ENCODE measurements around the gene RBMS3.
A peak's percentile ranks its signal among the peaks of the same experiment; 100 is the strongest.
"Not testable (repeated sequence)": the region's sequence is repeated elsewhere in the genome, so short reads cannot be mapped to it uniquely, and the experiment has no call there.

The RBMS3 gene

DNA sequence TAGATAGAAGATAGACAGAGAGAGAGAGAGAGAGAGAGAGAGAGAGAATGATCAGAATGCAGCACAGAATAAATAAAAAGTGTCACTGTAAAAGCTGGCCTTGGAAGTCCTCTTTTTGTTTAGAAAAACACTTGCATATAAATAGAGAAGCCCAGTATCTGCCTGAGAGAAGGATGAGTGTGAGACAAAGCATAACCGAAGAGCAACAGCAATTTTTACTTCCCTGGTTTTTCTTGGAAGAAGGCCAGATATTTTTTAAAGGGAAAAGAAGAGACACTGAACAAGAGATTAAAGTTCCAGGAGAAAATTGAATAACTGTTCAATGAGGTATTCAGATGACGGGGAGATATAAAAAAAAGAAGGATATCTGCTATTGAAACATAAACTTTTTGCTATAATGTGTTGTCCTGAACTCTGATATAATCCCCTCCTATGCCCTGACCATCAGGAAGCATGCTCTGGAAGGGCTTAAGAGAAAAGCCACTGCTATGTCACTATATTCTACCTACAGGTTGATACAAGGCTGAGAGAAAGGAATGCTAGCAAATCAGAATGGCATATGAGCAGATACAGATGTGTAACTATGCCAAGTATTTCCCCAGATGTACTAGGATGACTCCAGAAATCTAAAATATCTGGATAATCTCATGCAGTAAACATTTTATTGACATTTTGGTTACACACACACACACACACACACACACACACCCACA lies 358.9 kb downstream of the RBMS3 start:
- DNase-seq, result no peak

GRCh38 chr3:29642393-29643033 lies 361.6 kb downstream of the RBMS3 start:
- no peak for DNase-seq

- no peak for DNase-seq
Observed at GRCh38 chr3:29643034-29643425, 362.2 kb downstream of the RBMS3 start.

DNA sequence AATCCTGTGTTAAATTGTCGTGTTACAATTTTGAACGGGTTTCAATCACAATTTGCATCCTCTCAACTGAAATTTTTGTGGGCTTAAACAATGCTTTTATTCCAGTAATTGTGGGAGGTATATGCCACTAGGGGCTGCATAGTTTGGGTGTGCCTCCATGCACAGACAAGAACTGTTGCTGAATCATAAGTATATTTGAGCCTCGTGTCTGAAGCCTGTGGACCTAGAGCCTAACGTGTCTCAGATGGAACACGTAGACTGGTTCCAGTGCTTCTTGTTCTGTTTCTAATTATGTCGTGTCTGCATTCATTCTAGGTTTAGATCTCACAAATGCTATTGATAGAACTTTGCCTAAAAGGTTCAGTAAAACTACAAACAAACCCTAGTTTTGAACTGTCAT lies 363.4 kb downstream of the RBMS3 start:
- no peak for DNase-seq

DNA sequence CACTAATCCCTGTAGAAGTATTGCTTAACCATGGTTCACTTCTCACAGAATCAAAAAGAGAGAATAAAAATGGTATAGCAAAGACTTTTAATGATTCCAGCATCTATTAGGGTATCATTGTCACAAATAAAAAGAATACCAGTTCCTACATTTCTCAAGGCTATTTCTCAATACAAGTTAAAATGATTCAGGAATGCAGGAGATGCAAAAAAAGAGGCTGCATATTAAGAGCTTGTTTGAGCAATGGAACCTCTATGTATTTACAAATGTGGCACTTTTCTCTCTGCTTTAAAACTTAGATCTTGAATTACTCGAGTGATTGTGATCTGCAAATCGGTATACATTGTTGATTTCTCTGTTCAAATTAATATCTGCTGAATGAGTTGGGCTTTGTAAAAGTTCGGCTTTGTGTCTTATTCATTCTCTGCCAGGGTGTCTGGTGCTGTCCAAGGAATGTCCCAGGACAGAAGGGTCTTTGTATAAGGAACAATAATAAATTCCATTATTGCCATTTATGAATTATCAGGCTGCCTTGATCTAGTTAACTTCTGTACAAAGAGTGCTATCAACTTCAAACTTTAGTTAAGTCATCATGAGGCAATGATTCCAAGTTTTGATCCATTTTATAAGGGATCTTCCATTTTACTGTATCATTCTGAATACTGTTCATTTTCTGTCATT lies 364.2 kb downstream of the RBMS3 start:
- no peak for DNase-seq

DNA sequence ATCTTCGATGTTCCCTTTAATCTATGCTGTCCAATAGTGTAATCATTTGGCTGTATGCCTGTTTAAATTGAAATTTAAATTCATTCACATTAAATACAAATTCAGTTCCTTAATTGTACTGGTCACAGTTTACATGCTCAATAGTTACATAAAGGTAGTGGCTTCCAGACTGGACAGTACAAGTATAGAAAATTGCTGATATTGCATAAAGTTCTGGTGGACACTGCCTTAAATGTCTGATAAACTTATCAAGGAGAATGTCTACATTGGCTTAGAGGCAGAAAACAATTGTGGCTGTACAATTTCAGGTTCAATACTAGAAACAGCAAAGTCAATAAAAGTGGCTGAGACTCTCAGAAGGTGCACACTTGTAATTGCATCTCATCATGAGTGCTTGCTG lies 365.2 kb downstream of the RBMS3 start:
- no peak for DNase-seq

GRCh38 chr3:29649815-29650547 lies 369.1 kb downstream of the RBMS3 start:
- peak; percentile 2 to 10 for DNase-seq

DNA sequence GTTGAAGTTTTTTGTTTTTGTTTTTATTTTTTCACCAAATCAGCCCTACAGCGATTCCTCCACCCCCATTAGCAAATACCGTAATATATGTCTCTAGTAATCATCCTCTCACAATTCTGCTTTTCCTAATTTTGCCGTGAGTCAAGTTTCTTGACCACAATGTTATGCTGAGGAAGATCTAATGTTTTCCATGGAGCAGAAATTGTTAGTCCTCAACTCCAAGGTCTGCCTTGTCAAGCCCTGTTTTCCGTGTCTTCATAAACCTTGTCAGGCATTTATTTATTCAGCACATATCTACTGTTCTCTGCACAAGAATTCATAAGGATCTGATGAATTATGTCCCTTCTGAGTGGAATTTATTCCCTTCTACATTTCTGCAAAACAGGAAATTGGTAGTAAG lies 372.8 kb downstream of the RBMS3 start:
- no peak for DNase-seq

GRCh38 chr3:29655015-29655747 lies 374.3 kb downstream of the RBMS3 start:
- DNase-seq, result no peak

GRCh38 chr3:29665688-29666087 lies 384.8 kb downstream of the RBMS3 start:
- DNase-seq, result no peak

DNA sequence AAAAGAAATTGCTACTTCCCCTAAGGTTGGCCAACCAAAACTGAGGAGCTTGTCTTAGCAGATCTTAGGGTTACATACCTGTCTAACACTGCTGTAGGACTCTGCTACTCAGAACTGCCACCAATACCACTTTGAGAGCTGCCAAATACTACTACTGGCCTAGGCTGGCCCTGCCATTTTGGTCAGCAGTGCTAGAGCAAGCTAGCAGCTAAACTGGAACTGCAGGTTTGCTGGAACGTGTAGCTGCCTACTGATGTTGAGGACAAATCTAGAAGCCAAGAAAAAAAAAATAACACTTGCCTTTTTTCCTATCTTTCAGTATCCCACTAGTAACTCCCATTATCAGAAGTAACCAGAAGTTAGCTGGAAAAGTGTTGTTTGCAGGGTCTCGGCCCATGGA lies 387.4 kb downstream of the RBMS3 start:
- no peak for DNase-seq

- no peak for DNase-seq
Observed at GRCh38 chr3:29668728-29669127, 387.9 kb downstream of the RBMS3 start.

DNA sequence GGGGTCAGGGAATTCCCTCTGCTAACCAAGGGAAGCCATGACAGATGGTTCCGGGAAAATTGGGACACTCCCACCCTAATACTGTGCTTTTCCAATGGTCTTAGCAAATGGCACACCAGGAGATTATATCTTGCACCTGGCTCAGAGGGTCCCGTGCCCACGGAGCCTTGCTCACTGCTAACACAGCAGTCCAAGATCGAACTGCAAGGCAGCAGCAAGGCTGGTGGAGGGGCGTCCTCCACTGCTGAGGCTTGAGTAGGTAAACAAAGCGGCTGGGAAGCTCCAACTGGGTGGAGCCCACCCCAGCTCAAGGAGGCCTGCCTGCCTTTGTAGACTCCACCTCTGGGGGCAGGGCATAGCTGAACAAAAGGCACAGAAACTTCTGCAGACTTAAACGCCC lies 389.6 kb downstream of the RBMS3 start:
- not testable (repeated sequence) for DNase-seq

GRCh38 chr3:29677421-29677820 lies 396.6 kb downstream of the RBMS3 start:
- no peak for DNase-seq

DNA sequence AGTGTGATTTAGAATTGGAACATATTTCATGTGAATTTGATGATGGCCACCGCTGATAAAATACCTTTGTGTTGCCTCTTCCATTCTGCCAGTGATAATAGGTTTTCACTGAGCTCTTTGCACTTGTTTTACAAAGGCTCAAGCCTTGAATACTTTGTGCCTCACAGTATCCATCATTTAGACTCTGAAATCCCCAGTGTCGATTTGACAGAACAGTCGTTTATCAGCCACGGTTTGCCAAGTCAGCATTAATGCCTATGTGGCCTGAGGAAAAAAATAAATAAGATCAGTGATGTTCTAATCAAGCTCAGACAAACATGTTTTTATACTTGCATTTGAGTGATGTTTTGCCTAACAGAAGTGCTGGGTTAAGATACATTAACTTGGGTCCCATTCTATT lies 399.1 kb downstream of the RBMS3 start:
- no peak for DNase-seq

- no peak for DNase-seq
Observed at GRCh38 chr3:29683018-29683993, 402.4 kb downstream of the RBMS3 start.

DNA sequence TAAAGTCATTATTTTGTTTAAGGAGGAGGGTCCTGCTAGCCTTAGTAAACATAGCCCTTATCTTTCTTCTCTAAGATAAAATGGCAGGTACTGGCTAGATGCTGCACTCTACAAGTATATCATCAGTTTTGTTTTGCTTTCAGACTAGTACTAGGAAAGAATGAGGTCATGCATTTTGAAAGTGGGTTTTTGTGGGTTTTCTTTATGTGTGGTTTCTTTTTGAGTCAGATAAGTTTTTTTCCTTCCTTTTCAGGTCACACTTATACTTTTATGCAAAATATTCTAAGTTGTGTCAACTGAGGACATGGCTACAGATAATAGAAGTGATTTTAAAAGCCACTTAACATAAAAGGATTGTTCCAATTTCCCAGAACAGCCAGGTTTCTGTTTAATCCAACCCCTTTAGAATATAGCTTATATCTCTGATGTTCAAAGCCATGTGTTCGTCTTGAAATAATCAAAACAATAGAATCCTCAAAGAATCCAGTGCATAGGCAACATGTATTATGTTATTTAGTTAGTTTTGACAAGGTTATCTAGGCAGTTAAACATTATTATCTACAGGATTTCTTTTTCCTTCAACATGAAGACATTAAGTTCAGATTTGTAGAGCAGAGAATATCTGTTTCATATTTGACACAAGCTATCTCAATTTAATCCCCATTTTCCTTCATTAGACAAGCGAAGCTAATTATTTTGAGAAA lies 406.2 kb downstream of the RBMS3 start:
- no peak for DNase-seq

GRCh38 chr3:29690686-29691353 lies 409.9 kb downstream of the RBMS3 start:
- DNase-seq, result no peak

GRCh38 chr3:29693863-29694262 lies 413.0 kb downstream of the RBMS3 start:
- no peak for DNase-seq

DNA sequence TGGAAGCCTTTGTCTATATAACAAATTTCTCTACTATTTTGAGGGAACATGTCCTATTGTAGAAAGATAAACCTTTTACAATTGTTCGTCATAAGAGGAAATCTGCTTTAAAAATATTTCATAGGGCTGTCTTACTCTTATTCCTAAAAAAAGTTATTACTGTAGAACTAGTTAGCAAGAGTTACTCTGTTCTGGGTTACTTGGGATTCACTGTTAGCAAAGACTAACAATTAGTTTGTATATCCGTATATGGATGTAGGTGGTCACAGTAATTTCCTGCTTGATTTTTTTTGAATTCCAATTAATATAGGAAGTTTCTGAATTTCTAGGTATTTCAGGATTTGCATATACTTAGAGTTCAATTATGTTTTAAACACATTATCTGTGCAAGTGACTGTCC lies 413.5 kb downstream of the RBMS3 start:
- DNase-seq, result no peak

Data from hippocampal formation (tissue), 2 donors.